GM19452 (cell line): ENCODE measurements around the gene LRRC36.

Experiments
- ATAC-seq: cut with Tn5 transposase; IDR thresholded peaks from one replicate; pipeline ENCODE4 v1.9.1; 2021; ENCODE audit not compliant: unreplicated experiment

Gene LRRC36

DNA sequence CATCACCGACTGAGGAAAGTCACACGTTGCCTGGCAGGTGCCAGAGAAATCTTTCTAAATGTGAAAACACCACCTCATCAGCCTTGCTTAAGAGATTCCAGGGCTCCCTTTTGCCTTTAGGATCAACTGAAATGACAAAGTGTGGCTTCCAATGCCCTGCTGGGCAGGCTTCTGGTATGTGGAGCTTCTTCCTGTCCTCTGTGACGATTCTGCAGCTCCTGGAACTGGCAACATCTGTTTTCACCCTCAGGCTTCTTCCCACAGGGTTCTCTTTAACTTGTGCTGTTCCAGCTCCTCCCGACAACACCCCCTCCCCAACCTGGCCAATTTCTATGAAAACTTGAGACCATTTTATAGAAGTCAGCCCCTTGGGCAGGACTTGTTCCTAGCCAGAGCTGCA lies 94.4 kb downstream of the LRRC36 start:
- ATAC-seq = no peak

- ATAC-seq = no peak
These were observed 96.4 kb downstream of the LRRC36 start for GRCh38 chr16:67423015-67423414.

DNA sequence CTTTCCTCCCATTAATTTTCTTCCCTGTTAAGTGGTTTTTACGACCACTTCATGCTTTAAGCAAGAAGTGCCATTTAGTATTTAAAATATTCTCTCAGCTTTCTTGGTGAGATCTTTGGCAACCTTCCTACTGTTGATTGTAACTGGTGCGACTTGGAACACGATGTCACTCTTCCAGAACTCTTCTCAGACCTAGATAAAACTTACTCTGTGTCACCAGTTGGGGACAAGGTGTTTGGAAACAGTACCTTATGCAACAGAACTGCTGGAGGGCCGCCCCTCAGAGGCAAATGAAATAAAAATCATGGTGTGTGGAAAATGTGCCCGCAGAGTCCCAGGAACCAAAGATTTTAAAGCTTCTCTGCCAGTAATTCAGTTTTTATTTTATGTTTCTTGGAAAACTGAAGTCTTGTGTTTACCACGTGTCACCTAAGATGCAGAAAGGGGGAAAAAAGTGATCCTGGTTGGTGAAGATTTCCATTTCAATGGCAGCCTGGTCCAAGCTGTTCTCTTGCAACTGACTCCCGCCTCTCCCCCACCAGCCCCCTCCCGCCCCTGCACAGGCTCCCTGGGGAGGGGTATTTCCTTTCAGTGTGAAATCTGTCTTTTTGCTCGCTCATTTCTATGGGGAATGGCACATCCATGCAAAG lies 97.1 kb downstream of the LRRC36 start:
- no peak for ATAC-seq

GRCh38 chr16:67424261-67424615 lies 97.6 kb downstream of the LRRC36 start:
- no peak for ATAC-seq

DNA sequence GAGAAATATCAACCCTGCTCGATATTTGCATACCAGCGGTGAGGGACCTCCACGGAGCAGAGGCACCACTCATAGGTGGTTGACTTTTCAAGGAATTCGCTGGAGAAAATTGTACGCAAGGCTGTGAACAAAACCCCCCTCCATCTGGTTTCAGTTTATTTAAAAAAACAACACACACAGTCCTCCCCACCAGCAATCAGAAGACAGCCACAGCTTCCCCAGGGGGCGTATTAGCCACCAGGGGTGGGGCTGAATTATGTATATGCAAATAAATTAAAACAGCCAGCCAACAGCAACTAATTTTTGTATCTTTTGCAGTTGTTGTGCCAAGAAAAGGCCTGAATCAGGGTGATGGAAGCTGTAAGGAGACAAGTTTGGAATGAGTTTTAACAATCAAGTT lies 98.4 kb downstream of the LRRC36 start:
- no peak for ATAC-seq

GRCh38 chr16:67425580-67425979 lies 99.0 kb downstream of the LRRC36 start:
- no peak for ATAC-seq

DNA sequence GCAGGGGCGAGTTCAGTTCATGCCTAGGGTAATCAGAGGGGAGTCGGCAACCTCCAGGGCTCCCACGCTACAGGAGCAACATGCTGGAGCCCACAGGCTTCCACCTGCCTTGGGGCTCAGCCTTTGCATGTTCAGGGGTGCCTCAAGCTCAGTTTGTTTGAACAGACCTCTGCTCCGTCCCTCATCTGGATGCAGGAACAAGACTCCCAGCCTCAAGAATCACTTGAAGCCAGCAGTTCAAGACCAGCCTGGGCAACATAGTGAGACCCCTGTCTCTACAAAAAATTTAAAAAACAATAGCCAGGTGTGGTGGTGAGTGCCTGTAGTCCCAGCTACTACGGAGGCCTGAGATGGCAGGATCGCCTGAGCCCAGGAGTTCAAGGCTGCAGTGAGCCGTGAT lies 99.4 kb downstream of the LRRC36 start:
- no peak for ATAC-seq

GRCh38 chr16:67426950-67427349 lies 100.3 kb downstream of the LRRC36 start:
- ATAC-seq = no peak

DNA sequence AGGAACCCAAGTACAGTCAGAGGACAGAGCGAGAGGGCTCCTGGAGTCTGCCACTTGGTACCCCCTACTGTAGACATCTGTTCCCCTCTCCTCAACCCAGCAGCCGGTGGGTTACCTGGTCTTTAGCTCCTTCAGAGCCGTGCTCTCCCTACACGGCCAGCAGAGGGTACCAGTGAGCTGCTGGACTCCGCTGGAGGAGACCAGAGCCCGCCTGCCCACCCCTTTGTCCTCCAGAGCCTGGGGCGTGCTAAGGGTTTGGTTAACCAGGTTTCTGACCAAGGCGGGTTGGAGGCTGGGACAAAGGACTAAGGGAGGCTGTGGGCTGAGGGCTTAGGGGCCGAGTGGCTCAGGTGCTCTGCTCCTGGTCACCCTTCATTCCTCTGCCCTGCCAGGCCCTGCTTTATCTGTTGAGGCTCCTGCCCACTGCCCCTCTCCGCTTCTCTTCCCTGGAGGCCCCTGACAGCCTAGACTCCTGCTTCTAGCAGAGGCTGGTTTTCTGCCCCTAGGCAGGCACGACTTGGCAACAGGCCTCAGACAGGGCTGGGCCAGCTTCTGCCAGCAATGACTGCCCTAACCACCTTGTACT lies 101.6 kb downstream of the LRRC36 start:
- no peak for ATAC-seq

DNA sequence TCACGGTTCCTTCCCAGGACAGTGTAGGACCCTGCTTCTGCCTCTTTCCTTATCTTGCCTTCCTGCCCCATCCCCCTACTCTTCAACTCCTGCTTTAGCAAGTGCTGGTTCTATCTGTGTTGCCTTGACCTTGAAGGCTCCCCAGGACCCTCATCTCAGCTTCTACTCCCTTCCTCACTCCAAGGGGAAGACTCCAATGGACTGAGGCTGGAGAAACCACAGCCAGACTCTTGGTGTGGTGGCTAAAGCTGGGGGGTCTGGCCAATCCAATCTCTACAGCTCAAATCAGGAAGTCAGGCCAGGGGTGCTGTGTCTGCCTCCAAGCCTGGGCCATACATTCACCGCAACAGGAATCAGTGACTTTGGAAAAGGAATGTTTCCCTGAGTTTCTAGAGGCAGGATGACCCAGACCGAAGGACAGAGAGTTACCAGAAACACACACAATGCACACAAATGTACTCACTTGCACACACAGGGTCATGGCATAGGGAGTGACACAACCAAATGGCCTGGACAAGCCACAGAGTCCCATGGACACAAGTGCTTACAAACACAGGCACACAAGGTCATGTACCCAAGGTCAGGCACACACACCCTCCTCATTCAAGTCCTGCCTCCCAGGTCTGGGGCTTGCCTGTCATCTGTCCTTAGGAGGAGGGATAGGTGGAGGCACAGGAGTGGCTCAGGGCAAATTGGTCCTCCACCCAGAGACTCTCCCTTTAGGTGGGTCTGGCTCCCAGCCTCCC lies 102.6 kb downstream of the LRRC36 start:
- no peak for ATAC-seq

GRCh38 chr16:67429799-67430503 lies 103.3 kb downstream of the LRRC36 start:
- ATAC-seq = no peak

DNA sequence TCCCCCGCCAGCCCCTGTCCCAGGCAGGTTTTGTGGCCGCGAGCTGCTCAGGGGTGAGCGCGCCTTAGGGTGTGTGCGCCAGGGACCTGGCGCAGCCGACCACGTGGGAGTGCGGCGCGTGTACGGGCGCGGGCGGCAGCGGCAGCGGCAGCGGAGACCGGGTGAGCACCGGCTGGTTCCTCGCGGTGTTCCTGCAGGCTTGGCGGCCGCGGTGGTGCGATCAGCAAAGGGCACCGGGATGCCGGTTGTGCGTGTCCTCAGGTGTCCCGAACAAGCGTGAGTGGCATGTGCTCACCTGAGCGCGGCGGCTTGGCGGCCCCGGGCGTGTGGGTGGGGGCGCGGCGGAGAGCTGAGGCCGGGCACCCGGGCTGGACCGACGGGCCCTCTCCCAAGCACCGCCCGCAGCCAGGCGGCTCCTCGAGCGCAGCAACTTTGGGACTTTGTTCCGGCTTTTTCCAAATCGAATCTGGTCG lies 103.9 kb downstream of the LRRC36 start:
- ATAC-seq = no peak

DNA sequence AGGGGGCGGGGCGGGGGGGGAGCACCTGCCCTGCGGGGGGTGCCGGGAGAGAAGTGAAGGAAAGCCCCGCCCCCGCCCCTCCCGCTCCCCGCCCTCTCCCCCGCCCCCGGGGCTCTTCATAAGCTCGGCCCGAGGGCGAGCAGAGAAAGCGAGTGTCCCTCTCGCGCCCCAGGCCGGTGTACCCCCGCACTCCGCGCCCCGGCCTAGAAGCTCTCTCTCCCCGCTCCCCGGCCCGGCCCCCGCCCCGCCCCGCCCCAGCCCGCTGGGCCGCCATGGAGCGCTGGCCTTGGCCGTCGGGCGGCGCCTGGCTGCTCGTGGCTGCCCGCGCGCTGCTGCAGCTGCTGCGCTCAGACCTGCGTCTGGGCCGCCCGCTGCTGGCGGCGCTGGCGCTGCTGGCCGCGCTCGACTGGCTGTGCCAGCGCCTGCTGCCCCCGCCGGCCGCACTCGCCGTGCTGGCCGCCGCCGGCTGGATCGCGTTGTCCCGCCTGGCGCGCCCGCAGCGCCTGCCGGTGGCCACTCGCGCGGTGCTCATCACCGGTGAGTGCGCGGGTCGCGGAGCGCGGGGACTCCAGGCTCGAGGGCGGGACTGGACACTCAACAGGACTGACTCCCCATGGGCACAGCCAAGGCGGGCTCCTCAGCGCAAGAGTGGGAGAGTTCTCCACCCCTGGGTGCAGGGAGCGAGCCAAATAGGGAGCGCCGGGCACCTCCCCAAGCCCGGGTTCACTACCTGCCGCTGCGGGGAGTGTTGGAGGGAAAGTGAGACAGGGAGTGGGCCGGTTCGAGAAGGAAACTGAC lies 104.6 kb downstream of the LRRC36 start, which contains the start of gene HSD11B2:
HSD11B2 (plus strand) TSS at position 145 of the 798 bp plus-strand sequence; CDS start at position 273, 128 bp downstream.
- no peak for ATAC-seq

- ATAC-seq = no peak
These were observed 105.3 kb downstream of the LRRC36 start for GRCh38 chr16:67431775-67432505.

DNA sequence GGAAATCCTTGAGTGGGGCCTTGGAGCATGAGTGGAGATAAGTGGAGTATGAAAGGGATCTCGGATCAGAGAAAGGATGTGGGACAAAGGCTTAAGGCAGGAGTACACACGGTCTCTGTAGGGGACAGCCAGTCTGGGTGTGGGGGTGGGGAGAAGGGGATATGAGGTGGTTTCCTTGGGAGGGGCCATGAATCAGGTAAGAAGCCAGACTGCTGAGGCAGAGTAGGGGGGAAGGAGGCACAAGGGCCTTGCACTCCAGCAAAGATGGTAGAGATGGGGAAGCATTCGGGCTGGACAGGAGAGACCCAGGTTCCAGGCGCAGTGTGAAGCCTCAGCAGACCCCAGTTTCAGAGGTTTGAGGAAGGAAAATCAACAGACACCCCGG lies 105.9 kb downstream of the LRRC36 start:
- no peak for ATAC-seq

GRCh38 chr16:67433131-67433719 lies 106.6 kb downstream of the LRRC36 start:
- no peak for ATAC-seq
